Measurements from ENCODE around the gene TOMT.
"Not testable (repeated sequence)": the region's sequence is repeated elsewhere in the genome, so short reads cannot be mapped to it uniquely, and the experiment has no call there.

The TOMT gene

DNA sequence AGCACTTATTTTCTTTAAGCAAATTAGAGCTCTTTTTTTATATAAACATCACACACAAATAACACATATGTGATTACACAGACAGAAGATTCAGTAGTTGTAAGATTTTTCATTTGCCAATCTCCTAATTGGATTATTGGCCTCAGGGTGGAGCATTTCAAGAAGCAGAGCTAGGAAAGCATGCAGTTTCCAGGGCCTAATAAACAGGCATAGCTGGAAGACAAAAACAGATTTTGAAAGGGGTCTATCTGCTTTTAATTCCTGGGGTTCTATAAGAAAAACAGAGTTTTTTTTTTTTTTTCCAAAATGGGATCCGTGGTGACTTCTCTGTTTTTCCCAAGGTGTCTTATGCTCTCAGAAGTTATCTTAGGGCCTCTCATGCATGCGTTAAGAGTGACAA, 22.2 kb downstream of the TOMT start:
- DNase-seq = no peak

DNA sequence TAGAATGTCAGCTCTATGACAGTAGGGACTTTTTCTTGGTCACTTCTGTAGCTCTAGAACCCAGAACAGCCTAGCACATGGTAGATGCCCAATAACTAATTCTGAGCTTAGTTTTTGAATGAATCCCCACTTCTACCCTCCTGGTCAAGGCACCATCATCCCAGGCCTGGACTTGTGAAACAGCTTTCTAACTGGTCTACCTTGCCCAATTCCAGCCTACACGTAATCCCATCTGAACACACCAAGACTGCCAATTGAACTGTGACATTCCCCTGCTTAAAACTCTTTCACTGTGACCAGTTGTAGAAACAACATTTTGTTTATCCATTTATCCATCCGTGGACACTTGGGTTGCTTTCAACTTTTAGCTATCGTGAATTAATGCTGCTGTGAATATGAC, 23.7 kb downstream of the TOMT start:
- DNase-seq = no peak

DNA sequence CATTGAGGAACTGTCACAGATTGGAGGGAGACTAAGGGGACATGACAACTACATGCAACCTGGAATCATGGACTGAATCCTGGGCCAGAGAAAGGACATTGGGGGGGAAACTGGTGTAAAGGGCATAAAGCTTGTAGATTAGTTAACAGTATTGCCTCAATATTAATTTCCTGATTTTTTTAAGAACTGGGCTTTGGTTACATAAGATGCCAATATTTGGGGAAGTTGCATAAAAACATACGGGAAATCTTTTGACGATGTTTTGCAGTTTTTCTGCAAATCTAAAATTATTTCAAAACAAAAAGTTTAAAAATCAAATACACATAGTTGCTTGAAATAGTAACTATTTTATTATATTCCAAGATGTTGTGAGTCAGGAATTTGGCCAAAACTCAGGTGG, 26.9 kb downstream of the TOMT start:
- peak; percentile 34 for DNase-seq

DNA sequence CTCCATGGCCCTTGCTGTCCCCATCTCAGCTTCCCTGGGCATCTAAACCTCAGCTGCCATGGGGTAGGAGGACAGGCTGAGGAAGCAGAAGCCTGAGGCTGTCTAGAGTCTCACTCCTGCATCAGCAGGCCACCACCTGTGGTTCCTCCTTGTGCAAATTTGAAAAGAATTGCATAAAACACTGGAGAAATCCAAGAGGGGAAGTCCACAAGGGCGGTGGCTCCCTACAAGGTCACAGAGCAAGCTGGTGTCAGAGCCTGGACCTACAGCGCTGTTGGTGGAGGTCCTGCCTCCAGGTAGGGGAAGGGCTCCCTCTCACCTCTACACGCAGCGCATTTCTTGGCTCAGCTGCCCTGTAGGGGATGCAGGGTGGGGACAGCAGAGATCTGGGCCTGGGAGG, 29.7 kb downstream of the TOMT start, which contains the start of gene FOLR3:
Gene FOLR3, plus strand, starts transcription at position 253 of the 400 bp plus-strand sequence. CDS start 228 bp downstream, outside the sequence.
- DNase-seq = not testable (repeated sequence)

DNA sequence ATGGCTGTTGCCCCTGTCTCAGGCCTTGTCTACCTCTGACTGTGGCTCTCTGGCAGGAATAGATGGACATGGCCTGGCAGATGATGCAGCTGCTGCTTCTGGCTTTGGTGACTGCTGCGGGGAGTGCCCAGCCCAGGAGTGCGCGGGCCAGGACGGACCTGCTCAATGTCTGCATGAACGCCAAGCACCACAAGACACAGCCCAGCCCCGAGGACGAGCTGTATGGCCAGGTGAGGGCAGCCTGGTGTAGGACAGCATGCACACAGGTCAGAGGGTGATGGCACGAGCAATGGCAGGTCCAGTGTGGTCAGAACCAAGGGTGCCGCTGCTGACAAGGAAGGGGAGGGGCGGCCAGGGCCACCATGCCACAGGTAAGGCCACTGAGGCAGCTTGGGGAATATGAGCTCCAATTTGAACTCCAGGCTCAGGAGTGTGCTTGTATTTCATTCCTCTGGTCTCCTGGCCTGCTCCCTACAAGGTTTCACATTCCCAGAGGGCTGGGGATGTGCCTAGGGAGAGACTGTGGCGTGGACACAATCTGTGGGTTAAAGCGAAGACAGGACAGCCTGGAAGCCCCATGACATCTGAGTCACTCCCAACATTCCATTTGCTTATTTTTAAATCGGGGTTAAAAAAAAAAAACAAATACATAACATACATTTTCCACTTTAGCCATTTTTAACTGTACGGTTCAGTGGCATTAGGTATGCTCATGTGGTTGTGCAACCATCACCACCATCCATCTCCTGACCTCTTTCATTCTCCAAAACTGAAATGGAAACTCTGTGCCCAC, 30.4 kb downstream of the TOMT start:
- no peak for DNase-seq

DNA sequence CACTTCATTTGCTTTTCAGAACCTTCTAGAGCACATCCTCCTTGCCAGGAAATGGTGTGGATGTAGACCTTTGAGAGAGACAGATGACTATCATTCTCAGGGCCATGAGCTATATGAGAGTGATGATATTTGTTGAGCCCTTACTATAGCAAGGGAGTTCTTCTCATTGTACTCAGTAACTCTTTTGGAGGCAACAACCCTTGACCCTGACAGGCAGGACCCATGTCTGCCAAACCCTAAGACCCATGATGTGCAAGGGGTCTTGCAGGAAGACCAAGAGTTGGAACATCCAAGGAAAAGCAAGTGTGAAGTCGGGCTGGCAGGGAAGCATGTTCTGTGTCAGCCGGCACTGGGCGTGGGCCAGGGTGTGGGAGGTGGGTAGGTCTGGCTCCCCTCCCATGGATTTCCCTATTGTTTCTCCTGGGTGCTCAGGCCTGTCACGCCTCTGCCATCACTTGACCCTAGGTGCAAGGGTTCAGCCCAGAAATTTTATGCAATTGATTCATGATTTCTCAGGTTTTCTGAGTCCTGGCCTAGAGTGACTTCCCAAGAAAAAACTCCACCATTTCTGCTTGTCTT, 31.0 kb downstream of the TOMT start:
- DNase-seq = no peak

DNA sequence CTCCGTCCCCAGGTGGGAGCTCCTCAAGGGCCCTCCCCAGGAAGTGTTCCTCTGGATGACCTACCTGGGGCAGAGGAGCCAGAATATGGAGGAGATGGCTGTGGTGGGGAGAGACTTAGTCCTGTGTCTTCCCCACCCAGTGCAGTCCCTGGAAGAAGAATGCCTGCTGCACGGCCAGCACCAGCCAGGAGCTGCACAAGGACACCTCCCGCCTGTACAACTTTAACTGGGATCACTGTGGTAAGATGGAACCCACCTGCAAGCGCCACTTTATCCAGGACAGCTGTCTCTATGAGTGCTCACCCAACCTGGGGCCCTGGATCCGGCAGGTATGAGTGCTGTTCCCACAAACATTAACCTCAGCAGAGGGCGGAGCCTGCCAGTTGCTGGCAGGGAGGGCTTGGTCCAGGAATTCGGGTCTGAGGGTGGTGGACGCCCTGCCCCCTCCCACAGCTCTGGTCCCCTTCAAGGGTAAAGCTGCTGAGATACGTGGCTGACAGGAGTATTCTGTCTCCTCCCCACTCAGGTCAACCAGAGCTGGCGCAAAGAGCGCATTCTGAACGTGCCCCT, 33.2 kb downstream of the TOMT start:
- no peak for DNase-seq

DNA sequence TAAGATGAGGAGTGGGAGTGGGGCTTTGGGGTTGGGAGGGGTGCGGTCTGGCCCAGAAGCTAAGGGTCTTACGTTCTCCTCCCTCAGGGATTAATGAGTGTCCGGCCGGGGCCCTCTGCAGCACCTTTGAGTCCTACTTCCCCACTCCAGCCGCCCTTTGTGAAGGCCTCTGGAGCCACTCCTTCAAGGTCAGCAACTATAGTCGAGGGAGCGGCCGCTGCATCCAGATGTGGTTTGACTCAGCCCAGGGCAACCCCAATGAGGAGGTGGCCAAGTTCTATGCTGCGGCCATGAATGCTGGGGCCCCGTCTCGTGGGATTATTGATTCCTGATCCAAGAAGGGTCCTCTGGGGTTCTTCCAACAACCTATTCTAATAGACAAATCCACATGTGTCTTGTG, 33.8 kb downstream of the TOMT start:
- no peak for DNase-seq

DNA sequence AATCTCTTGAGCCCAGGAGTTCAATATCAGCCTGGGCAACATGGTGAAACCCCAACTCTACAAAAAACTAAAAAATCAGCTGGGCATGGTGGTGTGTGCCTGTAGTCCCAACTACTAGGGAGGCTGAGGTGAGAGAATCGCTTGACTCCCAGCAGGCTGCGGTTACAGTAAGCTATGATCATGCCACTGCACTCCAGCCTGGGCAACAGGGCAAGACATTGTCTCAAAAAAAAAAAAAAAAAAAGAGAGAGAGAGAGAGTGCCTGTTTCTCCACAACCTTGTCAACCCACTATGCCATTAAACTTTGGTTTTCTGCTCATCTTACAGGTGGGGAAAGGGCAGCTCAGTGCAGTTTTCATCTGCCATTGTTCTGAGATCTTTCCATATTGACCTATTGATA, 34.9 kb downstream of the TOMT start:
- DNase-seq = no peak

DNA sequence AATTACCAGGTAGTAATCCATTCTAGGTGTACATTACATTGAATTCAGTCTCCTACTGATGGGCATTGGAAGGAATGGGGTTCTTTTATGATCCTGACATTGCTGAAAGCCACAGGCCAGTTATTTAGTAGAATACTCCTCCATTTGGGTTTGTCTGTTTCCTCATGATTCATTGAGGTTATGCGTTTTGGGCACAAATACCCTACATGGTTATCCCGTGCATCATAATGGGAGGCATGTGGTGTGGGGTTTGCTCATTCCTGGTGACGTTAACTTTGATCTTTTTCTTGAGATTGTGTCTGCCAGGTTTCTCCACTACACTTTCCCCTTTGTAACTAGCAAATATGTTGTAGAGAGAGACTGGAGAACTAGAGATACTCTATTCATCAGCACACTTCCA, 35.3 kb downstream of the TOMT start:
- DNase-seq = peak; percentile 68

DNA sequence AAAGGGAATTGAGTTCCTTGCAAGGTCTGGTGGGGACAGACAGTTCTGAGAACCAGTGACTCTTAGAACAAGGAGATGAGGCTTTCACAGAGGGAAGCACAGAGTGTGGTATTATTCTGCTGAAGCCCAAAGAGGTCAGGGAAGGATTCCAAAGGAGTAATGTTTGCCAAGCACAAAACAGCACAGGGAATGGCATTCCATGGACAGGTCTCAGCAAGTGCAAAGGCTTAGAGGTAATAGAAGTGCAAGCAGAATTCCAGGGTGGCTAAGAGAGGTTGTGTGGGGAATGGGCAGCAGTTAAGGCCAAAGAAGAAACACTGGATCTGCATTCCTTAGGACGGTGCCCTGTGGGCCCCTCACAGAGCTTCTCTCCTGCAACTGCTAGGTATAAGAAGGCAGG, 36.4 kb downstream of the TOMT start:
- DNase-seq = not testable (repeated sequence)

DNA sequence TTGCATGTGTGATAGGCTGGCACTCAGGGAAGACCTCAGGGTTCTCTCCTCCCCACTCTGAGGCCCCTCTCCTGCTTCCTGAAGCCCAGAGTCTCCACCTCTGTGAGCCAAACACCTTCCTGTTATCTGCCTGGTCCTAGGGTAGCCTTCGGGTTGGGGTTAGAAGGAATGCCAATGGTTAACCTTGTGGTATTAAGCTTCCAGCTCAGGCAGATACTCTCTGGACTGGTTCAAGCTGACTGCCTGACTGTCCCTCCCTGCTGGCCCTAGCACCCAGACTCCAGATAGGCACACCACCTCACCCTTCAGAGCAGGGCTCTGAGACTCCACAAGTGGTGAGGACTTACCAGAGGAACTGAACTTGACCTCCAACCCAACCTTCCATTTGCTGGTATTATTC, 36.8 kb downstream of the TOMT start:
- not testable (repeated sequence) for DNase-seq

DNA sequence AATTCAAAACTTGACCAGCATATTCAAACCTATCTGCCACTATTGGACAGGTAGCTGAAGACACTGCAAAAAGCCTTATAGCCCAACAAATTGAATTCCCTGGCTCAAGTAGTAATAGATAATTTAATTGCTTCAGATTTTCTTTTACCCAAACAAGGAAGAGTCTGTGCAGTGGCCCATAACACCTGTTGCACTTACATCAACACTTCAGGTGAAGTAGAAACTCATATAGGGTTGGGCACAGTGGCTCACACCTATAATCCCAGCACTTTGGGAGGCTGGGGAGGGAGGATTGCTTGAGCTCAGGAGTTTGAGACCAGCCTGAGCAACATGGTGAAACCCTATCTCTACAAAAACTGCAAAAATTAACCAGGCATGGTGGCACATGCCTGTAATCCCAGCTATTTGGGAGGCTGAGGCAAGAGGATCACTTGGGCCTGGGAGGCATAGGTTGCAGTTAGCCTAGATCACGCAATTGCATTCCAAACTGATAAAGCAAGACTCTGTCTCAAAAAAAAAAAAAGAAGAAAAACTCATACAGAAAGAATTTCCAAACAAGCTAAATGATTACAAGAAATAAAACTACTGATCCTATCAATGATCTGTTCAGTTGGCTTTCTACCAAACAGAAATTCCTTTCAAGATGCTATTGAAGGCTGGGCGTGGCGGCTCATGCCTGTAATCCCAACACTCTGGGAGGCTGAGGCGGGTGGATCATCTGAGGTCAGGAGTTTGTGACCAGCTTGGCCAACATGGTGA, 39.3 kb downstream of the TOMT start:
- DNase-seq = no peak

DNA sequence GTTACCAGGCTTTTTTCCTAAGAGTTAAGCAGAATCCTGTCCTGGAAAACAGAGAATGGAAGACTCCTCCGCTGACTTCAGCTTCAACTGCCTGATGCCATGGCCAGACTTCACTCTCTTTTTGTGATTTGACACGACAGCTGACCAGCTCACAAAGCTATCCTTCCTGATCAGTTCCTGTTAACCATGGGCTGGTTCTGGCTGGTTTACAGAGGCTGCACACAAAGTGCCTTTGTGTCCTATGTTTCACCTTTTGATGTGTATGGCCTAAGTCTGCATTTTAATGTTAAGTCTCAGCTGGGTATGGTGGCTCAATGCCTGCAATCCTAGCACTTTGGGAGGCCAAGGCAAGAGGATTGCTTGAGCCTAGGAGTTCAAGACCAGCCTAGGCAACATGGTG, 40.9 kb downstream of the TOMT start:
- DNase-seq = no peak

DNA sequence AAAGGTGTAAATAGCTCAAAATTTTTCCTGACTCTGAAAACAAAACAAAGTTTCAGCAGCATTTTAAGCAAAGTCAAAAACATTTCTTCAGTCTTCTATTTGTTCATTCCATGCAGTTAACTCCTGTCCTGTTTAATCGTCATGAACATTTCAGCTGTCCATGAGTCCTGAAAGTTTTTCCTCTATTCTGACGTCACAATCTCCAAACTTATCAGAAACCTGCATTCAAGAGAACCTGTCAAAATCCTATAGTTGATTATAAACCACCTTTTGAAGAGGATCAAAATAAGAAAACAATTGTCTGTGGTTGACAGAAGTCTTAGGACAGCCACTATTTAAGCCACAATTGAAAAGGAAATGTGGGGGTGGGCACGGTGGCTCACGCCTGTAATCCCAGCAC, 45.2 kb downstream of the TOMT start:
- no peak for DNase-seq

DNA sequence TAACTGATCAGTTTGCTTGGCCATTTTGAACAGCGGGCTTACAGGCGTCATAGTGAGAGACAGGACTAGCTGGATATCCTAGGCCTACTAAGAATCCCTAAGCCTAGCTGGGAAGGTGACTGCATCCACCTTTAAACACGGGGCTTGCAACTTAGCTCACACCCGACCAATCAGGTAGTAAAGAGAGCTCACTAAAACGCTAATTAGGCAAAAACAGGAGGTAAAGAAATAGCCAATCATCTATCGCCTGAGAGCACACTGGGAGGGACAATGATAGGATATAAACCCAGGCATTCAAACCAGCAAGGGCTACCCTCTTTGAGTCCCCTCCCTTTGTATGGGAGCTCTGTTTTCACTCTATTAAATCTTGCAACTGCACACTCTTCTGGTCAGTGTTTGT, 48.1 kb downstream of the TOMT start:
- DNase-seq = not testable (repeated sequence)

DNA sequence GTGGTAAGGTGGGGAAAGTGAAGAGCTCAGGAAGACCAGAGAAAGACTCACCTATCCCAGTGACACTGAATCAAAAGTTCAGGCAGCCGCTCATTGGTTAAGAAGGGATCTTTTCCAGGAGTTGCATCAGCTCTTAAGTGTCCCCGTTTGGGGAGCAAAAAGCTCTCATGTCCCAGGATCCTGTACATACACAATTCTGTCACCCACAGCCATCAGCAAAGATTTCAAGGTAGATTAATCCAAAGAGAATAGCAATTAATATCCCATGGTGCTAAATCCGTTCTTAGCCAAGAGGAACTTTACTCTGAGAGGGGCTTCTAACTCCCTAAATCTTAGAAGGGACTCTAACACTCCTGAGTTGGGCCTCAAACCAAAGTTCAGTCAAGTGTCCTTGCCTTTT, 49.1 kb downstream of the TOMT start:
- DNase-seq = no peak

DNA sequence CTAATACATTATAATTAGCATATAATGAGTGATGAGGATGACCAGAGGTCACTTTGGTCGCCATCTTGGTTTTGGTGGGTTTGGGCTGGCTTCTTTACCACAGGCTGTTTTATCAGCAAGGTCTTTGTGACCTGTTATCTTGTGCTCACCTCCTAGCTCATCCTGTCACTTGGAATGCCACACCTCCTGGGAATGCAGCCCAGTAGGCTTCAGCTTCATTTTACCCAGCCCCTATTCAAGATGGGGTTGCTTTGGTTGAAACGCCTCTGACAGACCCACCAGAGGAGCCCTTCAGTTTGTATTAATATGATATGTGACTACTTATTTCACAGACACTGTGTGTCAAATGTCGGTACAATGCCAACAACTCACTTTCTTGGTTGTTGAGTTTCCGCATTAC, 50.0 kb downstream of the TOMT start:
- no peak for DNase-seq

DNA sequence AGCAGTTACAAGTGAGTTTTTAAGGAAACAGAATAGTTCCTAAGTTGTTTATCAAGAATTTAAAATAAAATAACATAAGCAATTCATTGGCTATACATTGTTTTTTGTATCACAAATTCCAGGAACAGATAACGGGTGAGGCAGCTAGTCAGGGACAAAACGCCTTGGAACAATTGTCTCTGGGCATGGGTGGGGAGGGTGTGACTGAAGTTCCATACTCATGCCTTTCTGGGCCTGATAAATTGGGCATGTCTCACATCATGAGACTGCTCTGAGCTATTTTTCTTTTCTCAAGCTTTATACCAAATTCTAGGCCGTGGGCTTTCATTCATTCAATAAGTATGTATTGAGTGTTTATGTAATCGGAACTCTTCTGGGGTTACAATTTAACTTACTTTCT, 51.4 kb downstream of the TOMT start:
- no peak for DNase-seq

All from MV-4-11 (cell line).